HL-60 (cell line): ENCODE data around the gene MZB1.
"Not testable (repeated sequence)": the region's sequence is repeated elsewhere in the genome, so short reads cannot be mapped to it uniquely, and the experiment has no call there.

Experiments
- DNase-seq, 2 experiments: peaks; one replicate each; pipeline ENCODE4 v3.0.0-alpha.2; 2010 to 2020; ENCODE audit warnings: low read depth in 1 of 2, low spot score in 1 of 2
- H3K27ac ChIP-seq: fragments of 250-450 bp; sonication (Bioruptor Pico); replicated peaks from 2 replicates; pipeline ENCODE4 v1.5.1; 2020; ENCODE audit warnings: mild to moderate bottlenecking, moderate library complexity
- H3K27me3 ChIP-seq: fragments of 250-450 bp; sonication (Bioruptor Pico); 2 replicates; pipeline ENCODE4 v1.5.1; 2021; ENCODE audit warnings: mild to moderate bottlenecking, moderate library complexity; ENCODE audit not compliant: insufficient read depth, poor library complexity, severe bottlenecking
- H3K4me3 ChIP-seq: replicated peaks from 2 replicates; pipeline ENCODE4 v1.5.1; 2011; ENCODE audit warnings: mild to moderate bottlenecking, control low read depth, low read length; ENCODE audit not compliant: insufficient read depth
- CTCF ChIP-seq: IDR thresholded peaks from one replicate; pipeline ENCODE4 v1.5.1; 2011; ENCODE audit warnings: low read length, control low read depth, inconsistent platforms; ENCODE audit not compliant: insufficient read depth
- GABPA ChIP-seq: IDR thresholded peaks from 2 replicates; pipeline ENCODE4 v1.6.1; 2012; ENCODE audit warnings: low read depth
- POLR2AphosphoS5 ChIP-seq: IDR thresholded peaks from 2 replicates; pipeline ENCODE4 v1.6.1; 2012; ENCODE audit warnings: low read depth
- REST ChIP-seq: IDR thresholded peaks from 2 replicates; pipeline ENCODE4 v1.6.1; 2012; ENCODE audit warnings: low read depth; ENCODE audit not compliant: insufficient replicate concordance
- SPI1 ChIP-seq: IDR thresholded peaks from 2 replicates; pipeline ENCODE4 v1.6.1; 2012; ENCODE audit warnings: low read depth, mild to moderate bottlenecking, borderline replicate concordance

MZB1 gene

GRCh38 chr5:139410993-139411828 lies 21.5 kb upstream of the MZB1 start:
- TF ChIP-seq POLR2AphosphoS5: no peak
- no peak for TF ChIP-seq CTCF
- TF ChIP-seq SPI1: no peak
- TF ChIP-seq GABPA: no peak
- TF ChIP-seq REST: no peak
- Histone ChIP-seq H3K27me3 (no peaks in the 10 kb centered on the region), H3K4me3 (no peak overlapping the region), H3K27ac (no peak overlapping the region)
- DNase-seq: no peak

- Histone ChIP-seq H3K27ac (no peak overlapping the region), H3K4me3 (no peak overlapping the region), H3K27me3 (no peaks in the 10 kb centered on the region)
- TF ChIP-seq POLR2AphosphoS5: no peak
- no peak for TF ChIP-seq REST
- TF ChIP-seq CTCF: no peak
- TF ChIP-seq SPI1: no peak
- TF ChIP-seq GABPA: no peak
- DNase-seq: no peak
Observed at GRCh38 chr5:139410121-139410992, 20.6 kb upstream of the MZB1 start.

GRCh38 chr5:139409116-139409515 lies 19.4 kb upstream of the MZB1 start:
- H3K27ac ChIP-seq: not testable (repeated sequence)

GRCh38 chr5:139408191-139408590 lies 18.5 kb upstream of the MZB1 start:
- no peak overlapping the region for H3K4me3 ChIP-seq
- no peak overlapping the region for H3K27ac ChIP-seq
- no peak for TF ChIP-seq SPI1
- TF ChIP-seq POLR2AphosphoS5: no peak
- no peak for TF ChIP-seq GABPA
- TF ChIP-seq CTCF: no peak
- TF ChIP-seq REST: no peak
- H3K27me3 ChIP-seq: no peaks in the 10 kb centered on the region
- no peak for DNase-seq

More at GRCh38 chr5:139409116-139409515, 19.4 kb upstream of the MZB1 start:
- not testable (repeated sequence) for DNase-seq, H3K27me3 ChIP-seq, H3K4me3 ChIP-seq
